K562 (cell line): ENCODE data around the gene GP1BB. TPM values are rescaled to one million over a fixed set of nuclear protein-coding genes. Genes with fewer than 3 reads are reported as not detected.
A peak's percentile ranks its signal among the peaks of the same experiment; 100 is the strongest.

ENCODE experiments used
- ATAC-seq: fragments of 200-7000 bp; cut with Tn5 transposase; 3 replicates; pipeline ENCODE4 v1.9.1; 2020; ENCODE audit warnings: moderate library complexity
- BruUV-seq: library from RNA; stranded (reverse); fragments of 400-500 nt; replicated peaks from 2 replicates; lab custom pipeline; 2021; lab: Mats Ljungman, UMichigan
- CTCF ChIA-PET: fragments of 300-600 bp; formaldehyde crosslinking; extraction: SDS; loops from one replicate; lab custom pipeline; 2021; ENCODE audit warnings: low intra/inter-chr PET ratio; lab: Yijun Ruan, JAX
- POLR2A ChIA-PET: fragments of 300-600, 350-650 bp; sonication (Branson Sonifier 250); formaldehyde crosslinking; extraction: SDS; loops from one replicate; lab custom pipeline; 2021; ENCODE audit warnings: antibody characterized with exemption, inconsistent platforms; lab: Yijun Ruan, JAX
- DNase-seq, 4 experiments: peaks; one replicate each; pipeline versions ENCODE4 v3.0.0 to v3.0.0-alpha.2; 2011 to 2018; ENCODE audit warnings: low spot score in 3 of 4, mixed read lengths in 3 of 4; ENCODE audit errors: extremely low read depth in 1 of 4
- FAIRE-seq: peaks from 2 replicates; lab custom pipeline; 2011; peaks lifted over from hg19 to GRCh38; lab: Jason Lieb, UNC
- H2AFZ ChIP-seq: 2 replicates; pipeline ENCODE4 v1.6.0; 2011; ENCODE audit warnings: low read depth, low read length, control low read depth, inconsistent platforms
- H3K27ac ChIP-seq: fragments of 200-600 bp; 3 replicates; pipeline ENCODE4 v1.8.0; 2011; ENCODE audit warnings: low read depth, mild to moderate bottlenecking, control low read depth, inconsistent platforms, low read length, moderate library complexity, mixed read lengths; ENCODE audit errors: extremely low read depth
- H3K27me3 ChIP-seq, 2 experiments: fragments of 300-600 bp in 1 of 2; 2 replicates in 1 of 2; 3 replicates in 1 of 2; pipeline versions ENCODE4 v1.6.0 to v1.8.0; 2011; ENCODE audit warnings: inconsistent platforms in 2 of 2, low read length in 2 of 2, mild to moderate bottlenecking in 1 of 2, mixed read lengths in 1 of 2, moderate library complexity in 1 of 2; ENCODE audit not compliant: control insufficient read depth in 2 of 2, insufficient read depth in 2 of 2
- H3K36me3 ChIP-seq: fragments of 300-600 bp; 3 replicates; pipeline ENCODE4 v1.8.0; 2011; ENCODE audit warnings: mild to moderate bottlenecking, low read length, inconsistent platforms; ENCODE audit not compliant: control insufficient read depth, insufficient read depth
- H3K4me1 ChIP-seq, 2 experiments: fragments of 200-600 bp in 1 of 2; replicated peaks in 1 of 2; 2 replicates in 1 of 2; 3 replicates in 1 of 2; pipeline versions ENCODE4 v1.5.1 to v1.8.0; 2011; ENCODE audit warnings: inconsistent platforms in 2 of 2, low read length in 2 of 2, mild to moderate bottlenecking in 1 of 2, mixed read lengths in 1 of 2, moderate library complexity in 1 of 2; ENCODE audit not compliant: control insufficient read depth in 2 of 2, insufficient read depth in 2 of 2
- H3K4me2 ChIP-seq: 2 replicates; pipeline ENCODE4 v1.6.1; 2011; ENCODE audit warnings: low read length, control low read depth, inconsistent platforms, mixed read lengths; ENCODE audit not compliant: insufficient read depth
- H3K4me3 ChIP-seq: fragments of 200-600 bp; sonication (generic), shearing (Covaris generic); 2 replicates; pipeline ENCODE4 v1.5.1; 2016; ENCODE audit warnings: control low read depth, inconsistent platforms
- H3K79me2 ChIP-seq: fragments of 200-600 bp; 3 replicates; pipeline ENCODE4 v1.8.0; 2011; ENCODE audit warnings: low read length, inconsistent platforms; ENCODE audit not compliant: control insufficient read depth, insufficient read depth
- H3K9ac ChIP-seq, 2 experiments: 2 replicates each; pipeline versions ENCODE4 v1.6.0 to v1.6.1; 2011; ENCODE audit warnings: low read depth in 2 of 2, low read length in 2 of 2, control low read depth in 1 of 2, inconsistent platforms in 1 of 2, mild to moderate bottlenecking in 1 of 2, mixed read lengths in 1 of 2; ENCODE audit not compliant: insufficient read depth in 1 of 2
- H3K9me1 ChIP-seq: one replicate; pipeline ENCODE4 v1.6.0; 2011; ENCODE audit warnings: inconsistent platforms, mild to moderate bottlenecking, low read length, moderate library complexity; ENCODE audit not compliant: control insufficient read depth, insufficient read depth
- H3K9me3 ChIP-seq: replicated peaks from 2 replicates; pipeline ENCODE4 v1.5.1; 2011; ENCODE audit warnings: low read depth, low read length, inconsistent platforms; ENCODE audit not compliant: control insufficient read depth, insufficient read depth
- H4K20me1 ChIP-seq: replicated peaks from 2 replicates; pipeline ENCODE4 v1.6.1; 2011; ENCODE audit warnings: low read length, inconsistent platforms, mixed read lengths; ENCODE audit not compliant: control insufficient read depth, insufficient read depth
- CREB3L1 ChIP-seq: fragments of 450-650 bp; IDR thresholded peaks from 2 replicates; pipeline ENCODE4 v1.6.1; 2014; ENCODE audit warnings: low read depth, mild to moderate bottlenecking, moderate library complexity, borderline replicate concordance
- DEAF1 ChIP-seq: fragments of 450-650 bp; formaldehyde crosslinking; IDR thresholded peaks from 2 replicates; pipeline ENCODE4 v1.4.0; 2020; ENCODE audit warnings: mild to moderate bottlenecking, moderate library complexity
- EGR1 ChIP-seq: fragments of 450-650 bp; conservative IDR thresholded peaks from 2 replicates; pipeline ENCODE4 v1.6.1; 2017; ENCODE audit warnings: mild to moderate bottlenecking
- FOXP1 ChIP-seq: sonication (generic); formaldehyde crosslinking; IDR thresholded peaks from 2 replicates; pipeline ENCODE4 v1.8.0; 2022; ENCODE audit warnings: mild to moderate bottlenecking, missing genetic modification reagents
- MYBL2 ChIP-seq, 2 experiments: fragments of 450-650 bp in 1 of 2; sonication (generic) in 1 of 2; formaldehyde crosslinking in 1 of 2; IDR thresholded peaks; 2 replicates each; pipeline versions ENCODE4 v1.6.1 to v1.8.1; 2017 to 2022; ENCODE audit warnings: borderline replicate concordance in 1 of 2, inconsistent platforms in 1 of 2, low read depth in 1 of 2, mild to moderate bottlenecking in 1 of 2, missing genetic modification reagents in 1 of 2, moderate library complexity in 1 of 2
- NR2F6 ChIP-seq: fragments of 450-650 bp; formaldehyde crosslinking; IDR thresholded peaks from 2 replicates; pipeline ENCODE4 v1.4.0; 2020; ENCODE audit warnings: mild to moderate bottlenecking
- SRF ChIP-seq, 2 experiments: fragments of 250-450, 450-650 bp in 1 of 2; sonication (Bioruptor Pico) in 1 of 2; sonication (generic) in 1 of 2; formaldehyde crosslinking; IDR thresholded peaks; 2 replicates each; pipeline versions ENCODE4 v1.5.0 to v1.5.1; 2020 to 2022; ENCODE audit warnings: mild to moderate bottlenecking in 1 of 2, missing genetic modification reagents in 1 of 2
- TGIF2 ChIP-seq: sonication (generic); formaldehyde crosslinking; IDR thresholded peaks from 2 replicates; pipeline ENCODE4 v1.8.1; 2022; ENCODE audit warnings: mild to moderate bottlenecking, missing genetic modification reagents, moderate library complexity
- YY1 ChIP-seq, 3 experiments: IDR thresholded peaks; 2 replicates each; pipeline ENCODE4 v1.6.1; 2011; ENCODE audit warnings: low read length in 2 of 3, mild to moderate bottlenecking in 2 of 3, moderate library complexity in 2 of 3, borderline replicate concordance in 1 of 3, control low read depth in 1 of 3, low read depth in 1 of 3; ENCODE audit not compliant: insufficient read depth in 3 of 3, insufficient replicate concordance in 2 of 3, control insufficient read depth in 1 of 3, insufficient read length in 1 of 3; ENCODE audit errors: extremely low read depth in 1 of 3
- ZNF217 ChIP-seq: sonication (generic); formaldehyde crosslinking; IDR thresholded peaks from 2 replicates; pipeline ENCODE4 v1.8.0; 2022; ENCODE audit warnings: mild to moderate bottlenecking, missing genetic modification reagents
- ZNF239 ChIP-seq: fragments of 250-450 bp; sonication (Bioruptor Pico); IDR thresholded peaks from 2 replicates; pipeline ENCODE4 v1.4.0; 2020; ENCODE audit warnings: mild to moderate bottlenecking
- ZNF57 ChIP-seq: fragments of 450-650 bp; formaldehyde crosslinking; IDR thresholded peaks from 2 replicates; pipeline ENCODE4 v1.4.0; 2020; ENCODE audit warnings: mild to moderate bottlenecking, moderate library complexity
- ZNF639 ChIP-seq, 2 experiments: fragments of 200-800 bp in 1 of 2; sonication (Bioruptor generic) in 1 of 2; sonication (generic) in 1 of 2; formaldehyde crosslinking in 1 of 2; IDR thresholded peaks in 1 of 2; conservative IDR thresholded peaks in 1 of 2; 2 replicates each; pipeline versions ENCODE4 v1.5.0 to v1.6.1; 2016 to 2020; ENCODE audit warnings: missing compliant biosample characterization in 1 of 2, missing genetic modification characterization in 1 of 2, missing genetic modification reagents in 1 of 2
- ZNF707 ChIP-seq: fragments of 250-450 bp; sonication (Bioruptor Pico); conservative IDR thresholded peaks from 2 replicates; pipeline ENCODE4 v1.8.0; 2022; ENCODE audit warnings: inconsistent platforms, mild to moderate bottlenecking, moderate library complexity
- WGBS: fragments of 100-300 bp; shearing (Covaris generic); methylation state at CpG from one replicate; pipeline ENCODE4 v1.1.6; 2016; ENCODE audit warnings: low coverage, mixed read lengths; ENCODE audit not compliant: insufficient coverage; ENCODE audit errors: missing lambda C conversion rate; 5-methylcytosine and 5-hydroxymethylcytosine counted together
- in situ Hi-C: fragments of 300-500 bp; cut with MboI; formaldehyde crosslinking; loops from 4 replicates; pipeline ENCODE4 v1.15.0; 2018; ENCODE audit warnings: inconsistent platforms, mixed read lengths
- intact Hi-C: fragments of 100-400 bp; cut with micrococcal nuclease; formaldehyde crosslinking; loops from 2 replicates; pipeline ENCODE4 v1.14.2; 2022
- polyA plus RNA-seq, 8 experiments: library from polyadenylated mRNA; depleted of rRNA in 4 of 8; stranded (reverse) in 5 of 8; unstranded in 3 of 8; fragments of >200 nt; fragmentation: Nextera tagmentation in 2 of 8; fragmentation: Illumina TruSeq in 1 of 8; extraction: Ambion mirVana in 2 of 8; extraction: Trizol in 1 of 8; gene quantifications; 2 replicates each; pipeline versions ENCODE4 v1.2.1 to v1.2.3, GENCODE V29; 2011 to 2014; ENCODE audit warnings: inconsistent platforms in 1 of 8, missing spikeins in 1 of 8
- total RNA-seq, 7 experiments: library from RNA; depleted of rRNA in 6 of 7; stranded (reverse); fragments of >200 nt in 6 of 7; fragmentation: Illumina TruSeq in 2 of 7; extraction: Trizol in 2 of 7; gene quantifications; 2 replicates each; pipeline versions ENCODE4 v1.2.1 to v1.2.3, GENCODE V29; 2011 to 2021; ENCODE audit warnings: low replicate concordance in 1 of 7

GP1BB gene
- total and polyA plus RNA-seq, 9 of the 15 experiments (the other 6 are each of a cell fraction or from before 2014, with no cell fraction given) = 0.69 to 162 (median 2.8) TPM

- ChIA-PET POLR2A (interaction anchor here (0.6 to 6.0 kb wide), 10 partner anchors 8 to 219 kb away, joined by 3 to 52 read pairs (median 4); no protein-coding TSS in a partner anchor), CTCF (interaction anchor here (0.6 to 1.1 kb wide), 2 partner anchors 15 to 29 kb away, joined by 4 read pairs; partner anchors contain the start of gene GP1BB)
- in situ Hi-C loops (no loop called here), intact Hi-C loops (no loop called here)
- no peak for DNase-seq
- no peaks in the 10 kb centered on the region for H3K9me3 ChIP-seq
- peak overlapping the region in 1 of 2 experiments; percentile 18; a peak in 2 of 4 replicates for H3K9ac ChIP-seq
- peaks cover 50 to 72% of the 10 kb centered on the region in 2 experiments for H3K27me3 ChIP-seq
- no peak for FAIRE-seq
- H4K20me1 ChIP-seq = peaks cover 39% of the 10 kb centered on the region; the same call in 1 of the 2 replicates
- H3K36me3 ChIP-seq = no peaks in the 10 kb centered on the region
- H3K9me1 ChIP-seq = peaks cover 13% of the 10 kb centered on the region
- H3K79me2 ChIP-seq = no peaks in the 10 kb centered on the region
- H3K27ac ChIP-seq = no peak overlapping the region
- no peak overlapping the region for H2AFZ ChIP-seq
- no peak overlapping the region for H3K4me2 ChIP-seq
- H3K4me1 ChIP-seq = peaks cover 4 to 48% of the 10 kb centered on the region in 2 experiments; a peak in 4 of 5 replicates
- no TSS peak for BruUV-seq
- no peak overlapping the region for H3K4me3 ChIP-seq
- 7% methylated on average over 20 of the region's 20 CpGs for WGBS
- peak; percentile 2; the same call in 1 of the 3 replicates for ATAC-seq
- TF ChIP-seq ZNF217 (CRISPR knock-in tag) = no peak
- TF ChIP-seq ZNF707 (CRISPR knock-in tag) = no peak
- 0 out of 4 replicates have a peak, but pooled peaks of 1 of the 2 experiments have one; percentile 14 for TF ChIP-seq ZNF639 (CRISPR knock-in tag; conservative IDR thresholded peaks at IDR 0.05 in 1 of 2, IDR thresholded peaks at IDR 0.05 in 1 of 2)
- no peak for TF ChIP-seq SRF (CRISPR knock-in tag; IDR thresholded peaks at IDR 0.05)
- TF ChIP-seq ZNF57 (CRISPR knock-in tag) = no peak
- TF ChIP-seq TGIF2 (CRISPR knock-in tag) = no peak
- TF ChIP-seq EGR1 = peak; percentile 83
- TF ChIP-seq DEAF1 (CRISPR knock-in tag) = no peak
- no peak for TF ChIP-seq NR2F6 (CRISPR knock-in tag)
- no peak for TF ChIP-seq ZNF239 (CRISPR knock-in tag)
- peak in 1 of 3 experiments; percentile 2 for TF ChIP-seq YY1 (IDR thresholded peaks at IDR 0.05; ENCODE audit: borderline replicate concordance in 1 of 3, control insufficient read depth in 1 of 3, extremely low read depth in 1 of 3, insufficient read depth in 3 of 3, insufficient read length in 1 of 3, insufficient replicate concordance in 2 of 3, low read depth in 1 of 3, low read length in 2 of 3)
- no peak for TF ChIP-seq FOXP1 (CRISPR knock-in tag)
- no peak for TF ChIP-seq CREB3L1
- TF ChIP-seq MYBL2 (IDR thresholded peaks at IDR 0.05; ENCODE audit: low read depth) = no peak
- no peak for TF ChIP-seq MYBL2 (CRISPR knock-in tag; IDR thresholded peaks at IDR 0.05; ENCODE audit: borderline replicate concordance)
Observed at GRCh38 chr22:19708321-19709011, 14.9 kb upstream of the GP1BB start.
